Activated T-cell treated with anti-CD3 and anti-CD28 coated beads, Interleukin-2, amount 50 U/mL, for 24 hours (primary cell): ENCODE data around the gene C10orf88.

Source experiments
- DNase-seq: peaks from one replicate; pipeline ENCODE4 v3.0.0-alpha.2; 2020
- H3K27ac Mint-ChIP-seq: 2 replicates; pipeline ENCODE4 v1.8.0; 2020; ENCODE audit warnings: mild to moderate bottlenecking, mixed read lengths
- H3K27me3 Mint-ChIP-seq: 2 replicates; pipeline ENCODE4 v1.8.0; 2020; ENCODE audit warnings: mixed read lengths
- H3K36me3 Mint-ChIP-seq: 2 replicates; pipeline ENCODE4 v1.8.0; 2020; ENCODE audit warnings: low read depth, mixed read lengths
- H3K4me1 Mint-ChIP-seq: 2 replicates; pipeline ENCODE4 v1.8.0; 2020; ENCODE audit warnings: low read depth, mixed read lengths
- H3K4me3 Mint-ChIP-seq: 2 replicates; pipeline ENCODE4 v1.8.0; 2020; ENCODE audit warnings: mild to moderate bottlenecking, moderate library complexity, mixed read lengths
- H3K9me3 Mint-ChIP-seq: 2 replicates; pipeline ENCODE4 v1.8.0; 2020; ENCODE audit warnings: mixed read lengths

Gene C10orf88

GRCh38 chr10:122981066-122981464 lies 27.0 kb upstream of the C10orf88 start:
- H3K27me3 Mint-ChIP-seq, result no peaks in the 10 kb centered on the region
- H3K36me3 Mint-ChIP-seq, result peaks cover 24% of the 10 kb centered on the region
- DNase-seq, result no peak
- H3K9me3 Mint-ChIP-seq, result no peaks in the 10 kb centered on the region
- peak overlapping the region; percentile 85 for H3K4me3 Mint-ChIP-seq
- H3K4me1 Mint-ChIP-seq, result peaks cover 21% of the 10 kb centered on the region
- peak overlapping the region; percentile 96 for H3K27ac Mint-ChIP-seq

- H3K36me3 Mint-ChIP-seq, result peaks cover 20% of the 10 kb centered on the region
- DNase-seq, result peak; percentile 95
Observed at GRCh38 chr10:122980209-122981065, 26.4 kb upstream of the C10orf88 start, which contains the start of gene PSTK. Gene PSTK (plus strand): TSS chr10:122980401. CDS start chr10:122980480, 79 bp downstream.

DNA sequence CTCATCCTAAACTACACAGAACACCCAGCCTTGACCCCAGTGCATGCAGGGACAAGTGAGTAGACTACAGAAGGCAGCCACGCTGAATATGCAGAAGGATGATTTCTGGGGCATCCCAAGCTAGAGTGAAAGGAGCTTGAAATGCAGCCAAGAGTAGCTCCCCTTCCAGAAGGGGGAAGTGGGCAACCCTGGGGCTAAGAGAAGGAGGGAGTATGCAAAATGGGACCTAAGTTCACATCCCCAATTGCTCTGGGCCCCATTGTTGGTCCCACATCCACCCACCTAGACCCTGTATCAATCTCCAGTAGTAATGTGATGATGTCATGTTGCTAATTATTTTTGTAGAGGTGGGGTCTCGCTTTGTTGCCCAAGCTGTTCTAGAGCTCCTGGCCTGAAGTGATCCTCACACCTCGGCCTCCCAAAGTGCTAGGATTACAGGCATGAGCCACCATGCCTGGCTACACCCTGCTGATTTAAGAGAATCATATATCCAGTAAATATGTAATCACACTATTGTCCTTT lies 20.6 kb upstream of the C10orf88 start:
- H3K4me1 Mint-ChIP-seq, result no peaks in the 10 kb centered on the region
- DNase-seq, result no peak
- no peak overlapping the region for H3K27ac Mint-ChIP-seq
- H3K36me3 Mint-ChIP-seq, result no peaks in the 10 kb centered on the region
- H3K9me3 Mint-ChIP-seq, result no peaks in the 10 kb centered on the region
- H3K4me3 Mint-ChIP-seq, result no peak overlapping the region
- peaks cover 11% of the 10 kb centered on the region for H3K27me3 Mint-ChIP-seq

More at GRCh38 chr10:122980209-122981065, 26.4 kb upstream of the C10orf88 start, which contains the start of gene PSTK:
- peaks cover 21% of the 10 kb centered on the region for H3K4me1 Mint-ChIP-seq
- H3K9me3 Mint-ChIP-seq, result no peaks in the 10 kb centered on the region
- H3K4me3 Mint-ChIP-seq, result peak within 1 kb of the TSS; percentile 85
- H3K27me3 Mint-ChIP-seq, result peaks cover 4% of the 10 kb centered on the region
- peak within 1 kb of the TSS; percentile 96 for H3K27ac Mint-ChIP-seq

GRCh38 chr10:122974023-122974422 lies 20.0 kb upstream of the C10orf88 start:
- peaks cover 11% of the 10 kb centered on the region for H3K27me3 Mint-ChIP-seq
- no peak for DNase-seq
- H3K27ac Mint-ChIP-seq, result no peak overlapping the region
- H3K4me3 Mint-ChIP-seq, result no peak overlapping the region
- H3K36me3 Mint-ChIP-seq, result no peaks in the 10 kb centered on the region
- no peaks in the 10 kb centered on the region for H3K4me1 Mint-ChIP-seq
- H3K9me3 Mint-ChIP-seq, result peaks cover 3% of the 10 kb centered on the region

- H3K27ac Mint-ChIP-seq, result no peak overlapping the region
- no peaks in the 10 kb centered on the region for H3K4me1 Mint-ChIP-seq
- peaks cover 1% of the 10 kb centered on the region for H3K36me3 Mint-ChIP-seq
- DNase-seq, result no peak
- H3K4me3 Mint-ChIP-seq, result no peak overlapping the region
- peaks cover 30% of the 10 kb centered on the region for H3K9me3 Mint-ChIP-seq
- H3K27me3 Mint-ChIP-seq, result peaks cover 13% of the 10 kb centered on the region
Observed at GRCh38 chr10:122968698-122969097, 14.7 kb upstream of the C10orf88 start.

- Mint-ChIP-seq H3K36me3 (peaks cover 1% of the 10 kb centered on the region), H3K4me1 (peaks cover 5% of the 10 kb centered on the region), H3K4me3 (no peak overlapping the region), H3K27me3 (peaks cover 18% of the 10 kb centered on the region), H3K27ac (no peak overlapping the region), H3K9me3 (peaks cover 30% of the 10 kb centered on the region)
- no peak for DNase-seq
Observed at GRCh38 chr10:122966879-122967278, 12.9 kb upstream of the C10orf88 start.

- H3K27me3 Mint-ChIP-seq, result peaks cover 13% of the 10 kb centered on the region
- peaks cover 17% of the 10 kb centered on the region for H3K9me3 Mint-ChIP-seq
Observed at GRCh38 chr10:122962405-122962804, 8.4 kb upstream of the C10orf88 start.

GRCh38 chr10:122957474-122957873 lies 3.4 kb upstream of the C10orf88 start:
- DNase-seq, result no peak
- Mint-ChIP-seq H3K27ac (no peak overlapping the region), H3K36me3 (peaks cover 16% of the 10 kb centered on the region), H3K27me3 (no peaks in the 10 kb centered on the region), H3K4me3 (no peak overlapping the region), H3K9me3 (peaks cover 9% of the 10 kb centered on the region), H3K4me1 (peaks cover 28% of the 10 kb centered on the region)

More at GRCh38 chr10:122962405-122962804, 8.4 kb upstream of the C10orf88 start:
- H3K27ac Mint-ChIP-seq, result no peak overlapping the region
- no peak overlapping the region for H3K4me3 Mint-ChIP-seq
- DNase-seq, result no peak
- peaks cover 5% of the 10 kb centered on the region for H3K4me1 Mint-ChIP-seq
- peaks cover 1% of the 10 kb centered on the region for H3K36me3 Mint-ChIP-seq

- Mint-ChIP-seq H3K4me1 (peaks cover 29% of the 10 kb centered on the region), H3K36me3 (peaks cover 23% of the 10 kb centered on the region), H3K9me3 (peaks cover 9% of the 10 kb centered on the region), H3K4me3 (no peak overlapping the region), H3K27ac (no peak overlapping the region), H3K27me3 (no peaks in the 10 kb centered on the region)
- no peak for DNase-seq
Observed at GRCh38 chr10:122955892-122956291, 1.9 kb upstream of the C10orf88 start.

DNA sequence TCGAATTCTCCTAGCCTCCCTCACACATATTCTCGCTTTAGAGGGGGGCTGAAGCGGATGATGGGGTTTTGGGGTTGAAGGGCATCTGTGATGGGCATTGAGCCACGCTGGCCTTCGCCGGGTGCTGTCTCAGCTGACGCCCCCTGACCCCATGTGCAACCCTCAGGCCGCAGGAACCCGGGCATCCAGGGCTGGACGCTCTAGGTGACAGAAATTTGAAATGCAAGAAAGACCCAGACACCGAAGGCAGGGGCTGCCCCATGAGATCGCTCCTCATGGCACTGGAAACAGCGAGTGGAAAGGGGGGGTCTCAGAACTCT lies 664 bp upstream of the C10orf88 start:
- H3K4me1 Mint-ChIP-seq, result peaks cover 36% of the 10 kb centered on the region
- DNase-seq, result no peak
- peaks cover 9% of the 10 kb centered on the region for H3K9me3 Mint-ChIP-seq
- H3K36me3 Mint-ChIP-seq, result peaks cover 33% of the 10 kb centered on the region
- no peaks in the 10 kb centered on the region for H3K27me3 Mint-ChIP-seq
- peak overlapping the region; percentile 96 for H3K27ac Mint-ChIP-seq
- H3K4me3 Mint-ChIP-seq, result peak overlapping the region; percentile 89

DNA sequence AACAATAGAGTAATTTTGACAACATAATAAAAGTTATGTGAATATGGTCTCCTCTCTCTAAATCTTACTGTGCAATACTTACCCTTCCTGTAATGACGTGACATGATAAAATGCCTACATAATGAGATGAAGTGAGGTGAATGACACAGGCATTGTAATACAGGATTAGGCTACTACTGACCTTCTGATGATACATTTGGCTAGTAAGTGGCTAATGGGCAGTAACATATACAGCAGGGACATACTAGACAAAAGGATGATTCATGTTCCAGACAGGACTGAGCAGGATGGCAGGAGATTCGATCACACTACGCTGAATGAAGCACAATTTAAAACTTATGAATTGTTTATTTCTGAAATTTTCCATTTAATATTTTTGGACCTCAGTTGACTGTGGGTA lies 4.7 kb downstream of the C10orf88 start:
- Mint-ChIP-seq H3K27me3 (no peaks in the 10 kb centered on the region), H3K27ac (no peak overlapping the region), H3K36me3 (peaks cover 75% of the 10 kb centered on the region), H3K9me3 (no peaks in the 10 kb centered on the region), H3K4me1 (peaks cover 28% of the 10 kb centered on the region), H3K4me3 (no peak overlapping the region)
- no peak for DNase-seq

GRCh38 chr10:122939856-122940543 lies 14.0 kb downstream of the C10orf88 start:
- Mint-ChIP-seq H3K36me3 (peaks cover 61% of the 10 kb centered on the region), H3K27me3 (no peaks in the 10 kb centered on the region), H3K4me1 (no peaks in the 10 kb centered on the region), H3K27ac (no peak overlapping the region), H3K9me3 (no peaks in the 10 kb centered on the region), H3K4me3 (no peak overlapping the region)
- DNase-seq, result no peak

DNA sequence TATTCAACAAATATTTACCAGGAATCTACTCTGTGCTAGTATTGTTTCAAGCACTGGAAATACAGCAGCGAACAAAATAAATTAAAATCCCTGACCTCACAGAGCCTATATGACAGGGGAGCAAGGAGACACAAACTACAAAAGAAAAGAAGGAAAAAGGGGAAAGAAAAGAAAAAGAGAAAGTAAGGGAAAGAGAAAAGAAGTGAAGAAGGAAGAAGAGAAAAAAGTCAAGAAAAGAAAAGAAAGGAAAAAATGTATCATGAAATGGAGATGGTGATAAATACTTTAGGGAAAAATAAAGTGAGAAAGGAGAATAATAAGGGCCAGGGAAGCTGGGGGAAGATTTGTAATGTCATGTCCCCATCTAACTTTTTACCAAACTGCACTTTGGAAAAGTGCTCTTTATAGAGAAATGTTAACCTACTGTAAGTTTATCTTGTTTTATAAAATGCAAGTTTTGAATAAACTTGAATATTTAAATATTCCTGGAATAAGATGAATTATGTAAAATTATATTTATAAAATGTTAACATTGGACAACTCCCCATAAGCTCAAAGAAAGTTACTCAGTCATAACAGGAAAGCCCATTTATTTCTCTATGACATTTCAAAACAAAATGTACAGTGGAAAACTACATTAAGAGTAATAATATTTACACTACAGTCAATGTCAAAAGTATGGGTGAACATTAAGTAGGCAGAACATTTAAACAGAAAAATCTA lies 14.7 kb downstream of the C10orf88 start:
- DNase-seq, result no peak
- no peaks in the 10 kb centered on the region for H3K9me3 Mint-ChIP-seq
- H3K4me3 Mint-ChIP-seq, result no peak overlapping the region
- H3K36me3 Mint-ChIP-seq, result peaks cover 64% of the 10 kb centered on the region
- H3K27me3 Mint-ChIP-seq, result no peaks in the 10 kb centered on the region
- H3K4me1 Mint-ChIP-seq, result no peaks in the 10 kb centered on the region
- H3K27ac Mint-ChIP-seq, result no peak overlapping the region

GRCh38 chr10:122931088-122931906 lies 22.7 kb downstream of the C10orf88 start:
- no peak overlapping the region for H3K4me3 Mint-ChIP-seq
- no peak overlapping the region for H3K27ac Mint-ChIP-seq
- H3K36me3 Mint-ChIP-seq, result peaks cover 45% of the 10 kb centered on the region
- no peaks in the 10 kb centered on the region for H3K9me3 Mint-ChIP-seq
- no peak for DNase-seq
- H3K27me3 Mint-ChIP-seq, result no peaks in the 10 kb centered on the region
- H3K4me1 Mint-ChIP-seq, result peaks cover 1% of the 10 kb centered on the region
